ENCODE data around the gene TRIP13. TPM values are rescaled to one million over a fixed set of nuclear protein-coding genes. Genes with fewer than 3 reads are reported as not detected.
"Not testable (repeated sequence)": the region's sequence is repeated elsewhere in the genome, so short reads cannot be mapped to it uniquely, and the experiment has no call there.

TRIP13 gene
- total RNA-seq, 1 donor from 2014 or later: 7.5 TPM

DNA sequence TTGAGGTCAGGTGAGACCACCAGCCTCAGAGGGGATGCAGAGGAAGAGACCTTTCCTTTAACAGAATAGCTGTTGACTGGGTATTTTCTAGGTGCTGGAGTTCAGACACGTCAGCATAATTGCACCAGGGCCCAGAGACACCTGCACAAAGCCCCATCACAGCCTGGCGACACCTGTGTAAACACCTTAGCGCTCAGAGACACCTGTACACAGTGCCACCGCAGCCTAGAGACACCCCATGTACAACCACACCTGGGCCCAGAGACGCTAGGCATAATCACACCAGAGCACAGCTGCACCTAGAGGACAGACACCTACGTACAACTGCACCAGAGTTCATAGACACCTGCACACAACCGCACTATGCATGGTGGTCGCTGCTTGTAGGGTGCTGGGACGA is 1.0 kb downstream of the TRIP13 start:
- no peak for DNase-seq

DNA sequence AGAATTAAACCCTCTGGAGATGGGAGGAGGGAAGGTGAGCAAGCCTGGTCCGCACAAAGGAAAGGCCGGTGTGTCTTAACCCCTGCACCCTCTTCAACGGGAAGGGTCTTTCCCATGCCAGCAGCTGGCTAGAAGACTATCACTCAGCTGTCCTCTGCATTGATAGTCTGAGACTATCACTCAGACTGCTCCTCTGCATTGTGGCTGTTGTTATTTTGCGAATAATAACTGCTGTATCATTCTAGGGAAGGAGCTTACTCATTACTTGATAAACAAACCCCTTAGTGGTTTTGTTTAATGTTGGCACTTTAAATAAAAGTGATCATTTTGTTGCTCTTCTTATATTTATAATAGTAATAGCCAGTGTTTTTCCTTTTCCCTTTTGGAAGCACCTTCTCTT is 8.1 kb downstream of the TRIP13 start:
- no peak for DNase-seq

DNA sequence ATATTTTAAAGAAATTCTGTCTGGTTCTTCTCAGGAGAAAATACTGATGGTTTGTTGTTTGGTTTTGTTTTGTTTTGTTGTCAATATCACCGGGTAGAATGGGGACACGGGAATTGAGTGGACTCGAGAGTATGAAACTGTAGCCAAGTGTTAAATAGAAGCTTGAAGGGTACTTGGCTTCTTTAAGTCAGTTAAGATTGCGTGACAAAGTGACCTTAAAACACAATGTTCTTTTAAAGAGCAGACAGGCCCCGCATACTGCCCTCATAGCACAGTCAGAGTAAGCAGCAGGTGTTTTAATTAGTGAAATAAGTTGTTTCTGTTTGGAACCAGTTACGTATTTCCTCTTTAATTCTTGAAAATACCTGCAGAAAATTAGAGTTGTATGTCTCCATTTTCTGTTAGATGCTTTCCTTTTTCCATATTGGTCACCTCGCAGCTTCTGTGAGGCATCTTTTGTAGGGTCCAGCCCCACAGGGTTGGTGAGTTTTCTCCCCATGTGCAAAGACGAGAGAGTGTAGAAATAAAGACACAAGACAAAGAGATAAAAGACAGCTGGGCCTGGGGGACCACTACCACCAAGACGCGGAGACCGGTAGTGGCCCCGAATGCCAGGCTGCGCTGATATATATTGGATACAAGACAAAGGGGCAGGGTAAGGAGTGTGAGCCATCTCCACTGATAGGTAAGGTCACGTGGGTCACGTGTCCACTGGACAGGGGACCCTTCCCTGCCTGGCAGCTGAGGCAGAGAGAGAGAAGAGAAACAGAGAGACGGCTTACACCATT is 9.6 kb downstream of the TRIP13 start:
- DNase-seq: no peak

DNA sequence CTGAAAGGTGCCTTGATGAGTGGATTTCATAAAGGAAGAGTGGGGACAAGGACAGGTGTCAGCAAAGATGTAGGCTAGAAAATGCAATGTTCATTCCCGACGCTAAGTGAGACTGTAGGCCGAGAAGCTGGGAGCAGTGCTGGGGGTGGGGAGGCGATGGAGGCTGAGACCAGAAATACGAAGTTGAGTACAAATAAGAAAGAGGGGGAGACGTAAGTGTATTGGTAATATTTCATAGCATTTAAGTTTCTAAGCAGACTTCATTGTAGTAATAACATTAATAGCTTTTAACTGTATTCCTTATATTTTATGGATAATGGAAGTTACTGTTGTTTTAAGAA is 11.0 kb downstream of the TRIP13 start:
- no peak for DNase-seq

DNA sequence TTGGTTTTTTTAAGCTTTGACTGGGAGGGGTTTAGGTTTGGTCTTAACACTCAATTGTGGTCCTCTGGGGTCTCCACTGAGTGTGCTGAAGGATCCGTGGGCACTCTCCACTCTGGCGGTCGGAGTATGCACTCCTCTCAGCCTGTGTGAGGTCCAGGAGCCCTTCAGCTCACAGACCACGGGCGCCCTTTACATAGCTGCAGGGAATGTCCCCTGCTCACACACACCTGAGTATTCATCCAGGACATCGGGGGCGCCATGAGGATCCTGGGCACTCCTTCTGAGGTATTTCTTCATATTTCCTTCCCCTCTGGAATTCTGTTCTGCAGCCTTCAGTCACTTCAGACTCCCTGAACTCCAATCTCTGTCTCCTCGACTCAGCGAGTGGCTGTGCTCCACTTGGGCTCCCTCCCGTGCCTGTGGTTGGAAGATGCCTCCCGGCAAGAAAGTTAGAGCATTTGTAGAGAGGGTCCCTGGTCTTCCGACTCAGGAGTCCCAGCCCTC is 12.5 kb downstream of the TRIP13 start:
- DNase-seq: no peak

DNA sequence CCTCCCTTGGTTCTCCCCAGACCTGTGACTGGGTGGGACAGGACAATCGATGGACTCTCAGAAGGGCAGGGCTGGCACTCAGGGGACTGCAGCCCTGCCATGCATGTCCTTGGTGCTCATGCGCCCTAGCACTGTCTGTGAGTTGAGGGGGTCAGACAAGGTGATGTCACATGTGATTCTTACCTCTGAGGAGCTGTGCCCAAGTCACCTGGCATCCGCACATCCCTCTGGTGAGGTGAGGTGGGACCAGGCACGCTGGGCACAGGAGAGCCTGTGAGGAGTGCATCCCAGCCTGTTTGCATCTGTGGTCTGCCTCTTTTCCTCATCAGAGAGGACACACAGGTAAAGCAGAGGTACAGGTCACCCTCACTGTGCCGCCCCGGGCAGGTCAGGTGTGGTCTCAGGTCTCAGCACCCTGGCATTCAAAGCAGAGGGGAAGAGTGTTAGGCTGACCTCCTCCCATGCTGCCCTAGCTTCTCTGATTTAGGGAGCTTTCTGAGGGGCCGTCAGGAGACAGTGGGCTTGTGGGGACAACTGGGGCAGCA is 14.8 kb downstream of the TRIP13 start:
- DNase-seq: no peak

DNA sequence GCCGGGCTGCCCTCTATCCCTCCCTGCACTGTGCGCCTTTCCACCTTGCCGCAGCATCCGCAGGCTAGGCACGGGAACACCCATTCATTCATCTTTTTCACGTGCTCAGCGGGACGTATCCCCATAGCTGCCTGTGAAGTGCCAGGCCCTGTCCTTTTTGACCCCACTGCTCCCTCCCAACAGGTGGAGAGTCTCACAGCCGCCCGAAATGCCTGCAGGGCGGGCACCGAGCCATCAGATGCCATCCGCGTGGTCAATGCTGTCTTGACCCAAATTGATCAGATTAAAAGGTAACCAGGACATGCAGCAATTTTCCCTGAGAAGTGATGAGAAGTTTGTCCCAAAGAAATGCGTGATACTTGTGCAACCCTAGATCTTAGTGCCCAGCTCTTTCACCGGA is 15.5 kb downstream of the TRIP13 start:
- no peak for DNase-seq

DNA sequence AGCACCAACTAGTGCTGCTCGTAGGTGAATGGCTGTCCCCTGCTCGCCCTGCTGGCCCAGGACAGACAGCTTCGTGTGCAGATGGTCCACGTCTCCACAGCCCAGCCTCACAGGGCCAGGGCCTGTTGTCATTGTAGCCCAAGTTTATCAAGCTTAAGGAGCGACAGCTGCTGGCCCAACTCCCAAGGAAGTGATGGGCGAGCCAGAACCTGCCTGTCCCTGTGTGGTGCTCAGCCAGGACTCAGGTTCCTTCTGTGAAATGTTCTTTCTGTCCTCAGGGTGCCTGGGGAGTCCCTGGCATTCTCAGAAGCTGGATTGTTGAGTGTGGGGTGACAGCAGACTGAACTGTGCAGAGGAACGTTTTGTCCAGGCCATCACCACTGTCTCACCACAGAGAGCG is 16.4 kb downstream of the TRIP13 start:
- no peak for DNase-seq

DNA sequence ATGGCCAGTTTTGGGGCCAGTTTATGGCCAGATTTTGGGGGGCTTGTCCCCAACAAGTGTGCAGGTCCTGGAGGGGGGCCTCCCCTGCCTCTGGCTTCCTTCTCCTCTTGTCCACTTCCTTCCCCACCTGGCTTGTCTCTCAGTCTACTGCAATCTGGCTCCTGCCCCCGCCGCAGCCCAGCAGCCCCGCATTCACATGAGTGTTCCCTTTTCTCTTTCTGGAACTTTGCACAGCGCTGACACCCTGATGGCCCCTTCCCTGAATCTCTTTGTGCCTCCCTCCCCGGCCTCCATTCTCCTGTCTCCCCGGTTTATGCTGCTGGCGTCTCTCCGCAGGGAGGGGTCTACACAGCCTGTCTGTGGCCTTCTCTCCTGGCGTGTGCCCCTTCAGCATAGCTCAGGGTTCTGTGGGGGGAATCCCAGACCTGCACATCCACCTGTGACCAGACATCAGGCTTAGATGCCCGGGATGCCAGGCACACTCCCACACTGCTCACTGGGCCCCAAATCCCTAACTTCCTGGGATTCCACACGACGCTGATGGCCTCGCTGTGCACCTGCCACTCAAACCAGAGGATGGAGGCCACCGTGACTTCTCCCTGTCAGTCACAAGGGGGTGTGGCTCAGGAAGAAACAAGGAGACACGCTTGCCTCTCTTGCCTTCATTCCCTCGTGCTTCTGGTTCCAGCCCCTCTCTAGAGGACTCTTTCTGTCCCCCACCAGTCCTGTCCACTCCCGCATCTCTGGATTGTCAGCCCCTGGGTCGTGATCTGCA is 17.5 kb downstream of the TRIP13 start:
- DNase-seq: no peak

DNA sequence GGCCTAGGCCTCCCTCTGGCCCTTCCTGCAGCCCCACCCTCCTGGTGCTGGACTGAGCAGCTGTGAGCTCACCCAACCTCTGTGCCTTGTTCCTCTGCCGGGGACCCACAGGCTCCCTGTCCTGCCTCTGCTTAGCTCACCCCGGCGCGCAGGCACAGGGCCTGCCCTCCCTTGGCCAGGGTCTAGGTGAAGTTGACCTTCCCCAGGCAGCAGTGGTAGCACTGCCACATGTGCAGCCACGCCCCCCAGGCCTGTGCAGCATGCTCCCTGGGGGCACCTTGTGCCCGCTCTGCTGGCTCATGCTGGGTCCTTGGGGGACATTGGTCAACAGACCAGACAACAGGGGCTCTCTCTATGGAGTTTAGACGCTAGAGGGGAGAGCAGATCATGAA is 18.1 kb downstream of the TRIP13 start:
- no peak for DNase-seq

DNA sequence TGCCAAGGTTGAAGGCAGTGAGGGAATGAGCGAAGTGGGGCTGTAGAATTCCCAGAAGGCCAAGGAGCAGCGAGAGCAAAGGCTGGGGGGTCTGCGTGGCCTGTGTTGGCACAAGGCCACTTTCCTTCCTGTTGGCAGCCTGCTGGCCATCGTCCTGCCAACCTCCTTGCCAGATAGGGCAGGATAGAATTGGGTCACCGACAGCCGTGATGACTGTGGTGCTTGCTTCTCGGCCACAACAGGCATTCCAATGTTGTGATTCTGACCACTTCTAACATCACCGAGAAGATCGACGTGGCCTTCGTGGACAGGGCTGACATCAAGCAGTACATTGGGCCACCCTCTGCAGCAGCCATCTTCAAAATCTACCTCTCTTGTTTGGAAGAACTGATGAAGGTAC is 18.9 kb downstream of the TRIP13 start:
- DNase-seq: no peak

DNA sequence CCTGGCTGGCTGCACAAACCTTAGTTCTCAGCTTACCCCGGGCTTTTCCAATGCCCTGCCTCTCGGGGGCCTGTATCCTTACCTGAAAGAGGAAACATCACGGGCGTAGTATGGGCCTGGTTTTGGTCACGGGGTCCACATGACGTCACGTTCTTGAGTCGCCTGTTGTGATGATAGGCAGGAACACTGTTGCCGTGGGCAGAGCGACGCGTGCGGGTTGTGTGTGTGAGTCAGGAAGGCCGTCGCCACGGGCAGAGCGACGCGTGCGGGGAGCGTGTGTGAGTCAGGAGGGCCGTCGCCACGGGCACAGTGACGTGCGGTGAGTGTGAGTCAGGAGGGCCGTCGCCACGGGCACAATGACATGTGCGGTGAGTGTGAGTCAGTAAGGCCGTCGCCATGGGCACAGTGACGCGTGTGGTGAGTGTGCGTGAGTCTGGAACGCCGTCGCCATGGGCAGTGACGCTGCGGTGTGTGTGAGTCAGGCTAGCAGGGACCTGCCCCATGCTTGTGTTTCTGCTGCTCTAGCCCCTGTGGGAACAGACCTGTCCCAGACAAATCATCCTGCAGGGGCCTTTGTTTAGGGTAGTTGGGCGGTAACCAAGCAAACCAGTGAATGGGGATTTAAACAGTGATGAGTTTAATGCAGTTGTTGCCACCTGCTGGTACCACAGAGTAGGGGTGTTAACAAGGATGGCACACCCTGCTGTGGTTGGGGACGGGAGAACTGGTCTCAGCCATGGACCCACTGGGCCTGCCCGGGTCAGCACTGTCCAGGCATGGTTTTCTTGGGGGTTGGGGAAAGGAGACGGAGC is 19.8 kb downstream of the TRIP13 start:
- DNase-seq: peak; percentile 66

DNA sequence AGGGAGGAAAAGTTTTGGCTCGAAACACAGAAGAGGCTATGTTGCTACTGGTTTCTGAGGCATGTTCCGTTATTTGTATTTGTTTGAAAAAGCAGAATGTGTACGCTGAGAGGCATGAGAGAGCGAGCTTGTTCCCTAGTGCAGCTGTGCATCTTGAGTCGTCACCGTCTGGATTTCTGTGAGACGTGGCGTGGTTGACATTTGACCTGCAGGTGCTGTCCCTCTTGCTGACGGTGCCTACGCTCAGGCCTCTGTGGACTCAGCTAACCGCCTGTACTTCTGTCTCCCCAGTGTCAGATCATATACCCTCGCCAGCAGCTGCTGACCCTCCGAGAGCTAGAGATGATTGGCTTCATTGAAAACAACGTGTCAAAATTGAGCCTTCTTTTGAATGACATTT is 21.5 kb downstream of the TRIP13 start:
- DNase-seq: no peak

DNA sequence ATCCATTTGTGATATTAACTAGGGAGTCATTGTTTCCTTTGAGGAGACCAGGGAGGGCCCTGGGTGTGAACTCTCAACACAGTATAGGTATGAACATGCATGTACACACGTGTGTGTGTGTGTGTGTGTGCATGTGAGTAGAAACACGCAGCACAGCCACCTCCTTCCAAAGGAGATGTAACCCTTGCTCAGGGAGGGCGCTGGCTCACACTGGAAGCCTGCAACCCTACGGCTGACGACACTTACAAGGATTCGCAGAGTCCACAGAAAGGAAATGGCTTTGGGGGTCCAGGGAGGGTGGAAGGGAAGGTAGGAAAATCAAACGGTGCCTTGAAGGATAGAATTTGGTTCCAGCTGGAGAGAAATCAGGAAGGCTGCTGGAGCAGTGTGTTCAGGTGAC is 21.9 kb downstream of the TRIP13 start:
- DNase-seq: no peak

DNA sequence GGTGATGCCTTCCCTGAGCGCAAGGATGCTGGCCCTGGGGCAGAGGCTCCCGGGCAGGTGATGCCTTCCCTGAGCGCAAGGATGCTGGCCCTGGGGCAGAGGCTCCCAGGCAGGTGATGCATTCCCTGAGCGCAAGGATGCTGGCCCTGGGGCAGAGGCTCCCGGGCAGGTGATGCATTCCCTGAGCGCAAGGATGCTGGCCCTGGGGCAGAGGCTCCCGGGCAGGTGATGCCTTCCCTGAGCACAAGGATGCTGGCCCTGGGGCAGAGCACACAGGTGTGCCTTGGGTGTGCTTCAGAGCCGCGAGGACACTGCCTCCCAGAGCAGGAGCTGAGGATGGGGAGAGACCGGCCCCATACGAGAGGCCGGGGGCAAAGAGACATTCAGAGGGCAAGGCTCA is 22.7 kb downstream of the TRIP13 start:
- DNase-seq: not testable (repeated sequence)

DNA sequence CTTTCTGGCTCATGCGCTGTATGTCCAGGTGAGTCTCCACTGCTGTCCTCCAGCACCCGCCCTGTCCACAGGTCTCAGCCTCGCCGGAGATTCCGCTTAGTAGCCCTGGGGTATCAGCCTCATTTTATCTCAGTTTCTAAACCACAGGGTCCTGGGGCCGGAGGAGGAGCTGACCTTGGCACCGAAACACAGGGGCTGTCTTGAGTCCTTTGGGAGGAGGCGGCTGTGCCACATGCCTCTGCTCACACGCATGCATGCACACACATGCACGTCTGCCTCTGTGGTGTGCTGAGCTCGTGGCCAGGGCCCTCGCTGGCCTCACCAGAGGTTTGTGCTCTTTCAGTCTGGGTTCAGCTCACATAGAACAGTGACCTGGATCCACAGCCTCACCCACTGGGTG is 23.3 kb downstream of the TRIP13 start:
- no peak for DNase-seq

DNA sequence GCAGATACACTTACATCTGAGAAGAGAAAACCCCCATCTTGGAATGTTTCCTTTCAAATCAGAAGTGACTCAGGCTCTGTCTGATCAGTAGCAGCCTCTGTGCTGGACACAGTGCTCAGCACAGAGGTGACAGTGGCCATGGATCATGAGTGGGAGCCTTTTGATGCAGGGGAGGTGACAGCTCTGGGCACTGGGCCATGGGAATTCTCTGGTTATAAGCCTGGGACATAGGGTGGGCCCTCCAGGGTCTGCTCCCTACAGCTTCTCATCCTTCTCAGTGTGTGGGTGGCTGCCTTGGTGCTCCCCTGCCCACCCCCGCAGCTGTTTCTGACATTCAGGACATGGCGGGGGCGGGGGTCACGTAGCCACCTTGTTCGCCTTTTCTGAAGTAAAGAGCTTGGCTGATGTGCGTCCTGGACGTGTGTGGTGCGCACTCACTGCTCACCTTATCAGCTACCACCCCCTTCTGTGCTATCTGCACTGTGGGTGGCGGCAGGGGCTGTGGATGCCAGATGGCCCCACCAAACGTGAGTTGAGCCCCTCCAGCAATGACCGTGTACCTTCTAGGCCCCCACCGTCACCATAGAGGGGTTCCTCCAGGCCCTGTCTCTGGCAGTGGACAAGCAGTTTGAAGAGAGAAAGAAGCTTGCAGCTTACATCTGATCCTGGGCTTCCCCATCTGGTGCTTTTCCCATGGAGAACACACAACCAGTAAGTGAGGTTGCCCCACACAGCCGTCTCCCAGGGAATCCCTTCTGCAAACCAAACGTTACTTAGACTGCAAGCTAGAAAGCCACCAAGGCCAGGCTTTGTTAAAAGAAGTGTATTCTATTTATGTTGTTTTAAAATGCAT is 24.0 kb downstream of the TRIP13 start:
- DNase-seq: no peak

DNA sequence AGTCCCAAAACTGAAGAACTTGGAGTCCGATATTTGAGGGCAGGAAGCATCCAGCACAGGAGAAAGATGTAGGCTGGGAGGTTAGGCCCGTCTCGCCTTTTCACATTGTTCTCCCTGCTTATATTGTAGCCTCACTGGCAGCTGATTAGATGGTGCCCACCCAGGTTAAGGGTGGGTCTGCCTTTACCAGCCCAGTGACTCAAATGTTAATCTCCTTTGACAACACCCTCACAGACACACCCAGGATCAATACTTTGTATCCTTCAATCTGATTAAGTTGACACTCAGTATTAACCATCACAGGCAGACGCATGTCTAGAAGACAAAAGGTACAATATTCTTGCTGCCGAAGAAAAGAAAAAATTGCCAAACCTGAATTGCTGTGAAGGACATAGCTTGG is 26.0 kb downstream of the TRIP13 start:
- DNase-seq: not testable (repeated sequence)

DNA sequence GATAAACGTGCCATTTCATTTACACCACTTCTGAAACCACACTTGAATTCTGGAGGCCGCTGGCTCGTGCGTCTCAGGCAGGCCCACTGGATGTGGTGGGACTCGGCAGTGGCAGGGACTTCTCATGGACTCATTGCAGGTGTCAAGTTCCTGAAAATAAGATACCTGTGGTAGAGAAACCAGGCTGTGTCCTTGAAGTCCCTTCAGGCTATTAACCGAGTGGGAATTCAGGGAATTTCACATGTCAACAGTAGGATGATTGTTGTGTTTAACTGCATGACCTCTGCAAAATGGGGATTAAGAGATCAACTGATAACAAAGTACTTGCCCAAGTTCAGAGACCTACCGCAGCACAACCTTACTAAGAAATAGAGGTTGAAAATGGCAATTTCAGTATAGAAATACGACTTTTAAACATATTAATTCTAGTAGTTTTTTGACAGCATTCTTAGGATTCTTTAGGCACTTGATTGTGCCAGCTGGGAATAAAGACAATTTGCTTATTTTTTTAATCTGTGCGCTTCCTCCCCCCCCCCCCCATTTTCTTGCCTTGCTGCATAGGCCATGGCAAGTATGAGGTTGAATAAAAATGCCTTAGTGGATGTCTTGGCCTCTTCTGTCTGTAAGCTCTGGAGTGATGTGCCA is 26.8 kb downstream of the TRIP13 start:
- DNase-seq: no peak

DNA sequence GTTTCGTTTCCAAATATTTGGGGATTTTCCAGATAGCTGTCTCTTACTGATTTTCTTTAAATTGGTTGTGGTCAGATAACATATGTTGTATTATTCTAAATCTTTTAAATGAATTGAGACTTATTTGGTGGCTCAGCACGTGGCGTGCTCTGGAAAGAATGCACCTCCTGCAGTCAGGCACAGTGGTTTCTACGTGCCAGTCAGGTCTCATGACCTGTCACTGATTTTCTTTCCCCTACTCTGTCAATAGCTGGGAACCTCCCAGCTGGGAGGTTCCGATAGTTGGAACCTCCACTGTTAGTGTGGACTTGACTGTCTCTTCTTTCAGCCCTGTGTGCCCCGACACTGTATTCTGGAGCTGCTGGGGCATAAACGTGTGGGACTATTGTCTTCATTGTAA is 27.6 kb downstream of the TRIP13 start:
- no peak for DNase-seq

Data from occipital lobe (tissue), 2 donors.